Suppressor macrophage (primary cell): Measurements from ENCODE around the gene MRPS11.
A peak's percentile ranks its signal among the peaks of the same experiment; 100 is the strongest.
"Not testable (repeated sequence)": the region's sequence is repeated elsewhere in the genome, so short reads cannot be mapped to it uniquely, and the experiment has no call there.

Source experiments
- DNase-seq, 4 experiments: peaks; one replicate each; pipeline ENCODE4 v3.0.0-alpha.2; 2020 to 2022
- total RNA-seq, 17 experiments: gene quantifications; one replicate each; lab custom pipeline; 2026; ENCODE audit warnings: mixed read lengths in 6 of 17, inconsistent platforms in 3 of 17; lab: John Stamatoyannopoulos, UW

MRPS11 gene
- 10.3 to 35.3 (median 20.1) reads per million in 17 experiments for total RNA-seq

- DNase-seq = peak; percentile 93 to 97 (median 94)
These were observed at the start of gene MRPS11, which contains the start of gene MRPL46 for GRCh38 chr15:88467073-88467934. MRPS11 (plus strand) TSS chr15:88467708; CDS start chr15:88467718, 10 bp downstream. MRPL46 (minus strand) TSS chr15:88467388; CDS start chr15:88467377, 11 bp downstream.

- DNase-seq = no peak
These were observed 47.7 kb upstream of the MRPS11 start for GRCh38 chr15:88419830-88420229.

- no peak for DNase-seq
These were observed 44.2 kb upstream of the MRPS11 start for GRCh38 chr15:88423331-88423730.

- DNase-seq = no peak
These were observed 41.2 kb upstream of the MRPS11 start for GRCh38 chr15:88426304-88426703.

- no peak for DNase-seq
These were observed 39.5 kb upstream of the MRPS11 start for GRCh38 chr15:88428053-88428452.

- DNase-seq = no peak
These were observed 38.5 kb upstream of the MRPS11 start for GRCh38 chr15:88428805-88429605.

- DNase-seq = no peak
These were observed 37.5 kb upstream of the MRPS11 start for GRCh38 chr15:88430051-88430450.

GRCh38 chr15:88431441-88431840 is 36.1 kb upstream of the MRPS11 start:
- DNase-seq = no peak

GRCh38 chr15:88433046-88433685 is 34.3 kb upstream of the MRPS11 start:
- DNase-seq = no peak

GRCh38 chr15:88434106-88434505 is 33.4 kb upstream of the MRPS11 start:
- DNase-seq = not testable (repeated sequence)

GRCh38 chr15:88438181-88438580 is 29.3 kb upstream of the MRPS11 start:
- no peak for DNase-seq

GRCh38 chr15:88440021-88440420 is 27.5 kb upstream of the MRPS11 start:
- DNase-seq = peak in 3 of 4 experiments; percentile 16 to 21 (median 20)

GRCh38 chr15:88441076-88441730 is 26.3 kb upstream of the MRPS11 start:
- no peak for DNase-seq

- DNase-seq = no peak
These were observed 20.3 kb upstream of the MRPS11 start for GRCh38 chr15:88447206-88447605.

GRCh38 chr15:88447741-88448140 is 19.8 kb upstream of the MRPS11 start:
- DNase-seq = no peak

GRCh38 chr15:88448991-88449461 is 18.5 kb upstream of the MRPS11 start:
- no peak for DNase-seq

GRCh38 chr15:88449581-88449980 is 17.9 kb upstream of the MRPS11 start:
- no peak for DNase-seq

GRCh38 chr15:88450125-88450798 is 17.2 kb upstream of the MRPS11 start:
- DNase-seq = peak; percentile 66 to 84 (median 79)

GRCh38 chr15:88453651-88454050 is 13.9 kb upstream of the MRPS11 start:
- no peak for DNase-seq

GRCh38 chr15:88454236-88454635 is 13.3 kb upstream of the MRPS11 start:
- DNase-seq = peak; percentile 21 to 80 (median 60)
